ENCODE measurements around the gene SIRT3. TPM values are rescaled to one million over a fixed set of nuclear protein-coding genes. Genes with fewer than 3 reads are reported as not detected.

SIRT3 gene
- total and polyA plus RNA-seq, 2 of the 13 experiments (the other 11 are each of a cell fraction or from before 2014, with no cell fraction given) = 15.1 to 18.2 TPM

GRCh38 chr11:207208-207862, 28.8 kb downstream of the SIRT3 start, which contains the start of the genes BET1L and RIC8A (continued):
- TF ChIP-seq ZNF484 (CRISPR knock-in tag; IDR thresholded peaks at IDR 0.05; ENCODE audit: borderline replicate concordance, low read depth) = no peak
- TF ChIP-seq ZNF362 (CRISPR knock-in tag; IDR thresholded peaks at IDR 0.05; ENCODE audit: borderline replicate concordance) = no peak
- TF ChIP-seq CHD4 (IDR thresholded peaks at IDR 0.05; ENCODE audit: borderline replicate concordance, low read length) = no peak
- TF ChIP-seq RAD51 (IDR thresholded peaks at IDR 0.05; ENCODE audit: borderline replicate concordance) = no peak
- TF ChIP-seq AHR (CRISPR knock-in tag; IDR thresholded peaks at IDR 0.05) = no peak; the same call in none of the 2 replicates
- TF ChIP-seq ZBTB33 (CRISPR knock-in tag; IDR thresholded peaks at IDR 0.05) = no peak
- TF ChIP-seq, protein P1, sequence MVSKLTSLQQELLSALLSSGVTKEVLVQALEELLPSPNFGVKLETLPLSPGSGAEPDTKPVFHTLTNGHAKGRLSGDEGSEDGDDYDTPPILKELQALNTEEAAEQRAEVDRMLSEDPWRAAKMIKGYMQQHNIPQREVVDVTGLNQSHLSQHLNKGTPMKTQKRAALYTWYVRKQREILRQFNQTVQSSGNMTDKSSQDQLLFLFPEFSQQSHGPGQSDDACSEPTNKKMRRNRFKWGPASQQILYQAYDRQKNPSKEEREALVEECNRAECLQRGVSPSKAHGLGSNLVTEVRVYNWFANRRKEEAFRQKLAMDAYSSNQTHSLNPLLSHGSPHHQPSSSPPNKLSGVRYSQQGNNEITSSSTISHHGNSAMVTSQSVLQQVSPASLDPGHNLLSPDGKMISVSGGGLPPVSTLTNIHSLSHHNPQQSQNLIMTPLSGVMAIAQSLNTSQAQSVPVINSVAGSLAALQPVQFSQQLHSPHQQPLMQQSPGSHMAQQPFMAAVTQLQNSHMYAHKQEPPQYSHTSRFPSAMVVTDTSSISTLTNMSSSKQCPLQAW (CRISPR knock-in tag; IDR thresholded peaks at IDR 0.05) = peak; percentile 91
- TF ChIP-seq RORA (CRISPR knock-in tag; IDR thresholded peaks at IDR 0.05) = no peak
- TF ChIP-seq ZNF20 (CRISPR knock-in tag; IDR thresholded peaks at IDR 0.05) = no peak; the same call in 1 of the 2 replicates
- TF ChIP-seq, protein P2, sequence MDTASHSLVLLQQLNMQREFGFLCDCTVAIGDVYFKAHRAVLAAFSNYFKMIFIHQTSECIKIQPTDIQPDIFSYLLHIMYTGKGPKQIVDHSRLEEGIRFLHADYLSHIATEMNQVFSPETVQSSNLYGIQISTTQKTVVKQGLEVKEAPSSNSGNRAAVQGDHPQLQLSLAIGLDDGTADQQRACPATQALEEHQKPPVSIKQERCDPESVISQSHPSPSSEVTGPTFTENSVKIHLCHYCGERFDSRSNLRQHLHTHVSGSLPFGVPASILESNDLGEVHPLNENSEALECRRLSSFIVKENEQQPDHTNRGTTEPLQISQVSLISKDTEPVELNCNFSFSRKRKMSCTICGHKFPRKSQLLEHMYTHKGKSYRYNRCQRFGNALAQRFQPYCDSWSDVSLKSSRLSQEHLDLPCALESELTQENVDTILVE (CRISPR knock-in tag; IDR thresholded peaks at IDR 0.05) = peak; percentile 93
- TF ChIP-seq ZNF639 (CRISPR knock-in tag; conservative IDR thresholded peaks at IDR 0.05) = peak; percentile 77
- TF ChIP-seq ZFP36L1 (CRISPR knock-in tag; IDR thresholded peaks at IDR 0.05) = peak; percentile 88; the same call in 1 of the 2 replicates
- TF ChIP-seq TFAP4 (IDR thresholded peaks at IDR 0.05; ENCODE audit: borderline replicate concordance, low read depth) = no peak
- no peak for TF ChIP-seq MTF1 (CRISPR knock-in tag; IDR thresholded peaks at IDR 0.05)
- 0 out of 2 replicates have a peak, but pooled peaks have one; percentile 77 for TF ChIP-seq ZNF510 (CRISPR knock-in tag; IDR thresholded peaks at IDR 0.05; ENCODE audit: low read depth)
- TF ChIP-seq PRPF4 (IDR thresholded peaks at IDR 0.05; ENCODE audit: low read depth, low read length, poor library complexity, severe bottlenecking) = no peak
- TF ChIP-seq DR1 (CRISPR knock-in tag; IDR thresholded peaks at IDR 0.05) = peak; percentile 91
- peak; percentile 80; the same call in 1 of the 2 replicates for TF ChIP-seq DNMT1 (CRISPR knock-in tag; IDR thresholded peaks at IDR 0.05)
- no peak for TF ChIP-seq ADNP (CRISPR knock-in tag; IDR thresholded peaks at IDR 0.05)
- no peak for TF ChIP-seq NFIB (CRISPR knock-in tag; IDR thresholded peaks at IDR 0.05; ENCODE audit: borderline replicate concordance)
- no peak for TF ChIP-seq RNF2 (conservative IDR thresholded peaks at IDR 0.05; ENCODE audit: low read depth)
- TF ChIP-seq CHCHD3 (CRISPR knock-in tag; IDR thresholded peaks at IDR 0.05) = no peak; the same call in 1 of the 2 replicates
